ENCODE measurements around the gene GNG12.

DNA sequence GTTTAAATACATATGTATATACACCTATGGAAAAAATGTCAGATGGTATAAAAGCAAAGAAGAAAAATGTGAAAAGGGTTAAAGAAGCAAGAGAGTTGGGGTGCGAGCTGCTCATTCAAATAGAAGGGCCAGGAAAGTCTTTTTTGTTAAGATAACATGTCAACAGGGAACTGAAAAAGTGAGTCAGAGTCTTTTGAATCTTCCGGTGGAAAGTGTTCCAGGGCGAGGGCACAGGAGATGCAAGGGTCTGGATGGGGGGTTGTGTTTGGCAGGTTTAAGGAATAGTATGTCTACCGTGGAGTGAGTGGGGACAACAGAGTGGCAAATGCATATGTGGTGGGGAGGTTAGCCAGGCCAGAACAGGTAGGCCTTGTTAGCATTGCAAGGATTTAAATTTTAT is 22.2 kb upstream of the GNG12 start:
- TF ChIP-seq CTCF (IDR thresholded peaks at IDR 0.05): no peak
- TF ChIP-seq POLR2A (IDR thresholded peaks at IDR 0.05): no peak

Data from heart left ventricle (tissue), 13 donors.